ENCODE data around the gene TGFBRAP1. TPM values are rescaled to one million over a fixed set of nuclear protein-coding genes. Genes with fewer than 3 reads are reported as not detected.

TGFBRAP1 gene, protein sequence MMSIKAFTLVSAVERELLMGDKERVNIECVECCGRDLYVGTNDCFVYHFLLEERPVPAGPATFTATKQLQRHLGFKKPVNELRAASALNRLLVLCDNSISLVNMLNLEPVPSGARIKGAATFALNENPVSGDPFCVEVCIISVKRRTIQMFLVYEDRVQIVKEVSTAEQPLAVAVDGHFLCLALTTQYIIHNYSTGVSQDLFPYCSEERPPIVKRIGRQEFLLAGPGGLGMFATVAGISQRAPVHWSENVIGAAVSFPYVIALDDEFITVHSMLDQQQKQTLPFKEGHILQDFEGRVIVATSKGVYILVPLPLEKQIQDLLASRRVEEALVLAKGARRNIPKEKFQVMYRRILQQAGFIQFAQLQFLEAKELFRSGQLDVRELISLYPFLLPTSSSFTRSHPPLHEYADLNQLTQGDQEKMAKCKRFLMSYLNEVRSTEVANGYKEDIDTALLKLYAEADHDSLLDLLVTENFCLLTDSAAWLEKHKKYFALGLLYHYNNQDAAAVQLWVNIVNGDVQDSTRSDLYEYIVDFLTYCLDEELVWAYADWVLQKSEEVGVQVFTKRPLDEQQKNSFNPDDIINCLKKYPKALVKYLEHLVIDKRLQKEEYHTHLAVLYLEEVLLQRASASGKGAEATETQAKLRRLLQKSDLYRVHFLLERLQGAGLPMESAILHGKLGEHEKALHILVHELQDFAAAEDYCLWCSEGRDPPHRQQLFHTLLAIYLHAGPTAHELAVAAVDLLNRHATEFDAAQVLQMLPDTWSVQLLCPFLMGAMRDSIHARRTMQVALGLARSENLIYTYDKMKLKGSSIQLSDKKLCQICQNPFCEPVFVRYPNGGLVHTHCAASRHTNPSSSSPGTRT
- polyA plus RNA-seq, result 2.3 and 3.5 TPM in 2 replicates

DNA sequence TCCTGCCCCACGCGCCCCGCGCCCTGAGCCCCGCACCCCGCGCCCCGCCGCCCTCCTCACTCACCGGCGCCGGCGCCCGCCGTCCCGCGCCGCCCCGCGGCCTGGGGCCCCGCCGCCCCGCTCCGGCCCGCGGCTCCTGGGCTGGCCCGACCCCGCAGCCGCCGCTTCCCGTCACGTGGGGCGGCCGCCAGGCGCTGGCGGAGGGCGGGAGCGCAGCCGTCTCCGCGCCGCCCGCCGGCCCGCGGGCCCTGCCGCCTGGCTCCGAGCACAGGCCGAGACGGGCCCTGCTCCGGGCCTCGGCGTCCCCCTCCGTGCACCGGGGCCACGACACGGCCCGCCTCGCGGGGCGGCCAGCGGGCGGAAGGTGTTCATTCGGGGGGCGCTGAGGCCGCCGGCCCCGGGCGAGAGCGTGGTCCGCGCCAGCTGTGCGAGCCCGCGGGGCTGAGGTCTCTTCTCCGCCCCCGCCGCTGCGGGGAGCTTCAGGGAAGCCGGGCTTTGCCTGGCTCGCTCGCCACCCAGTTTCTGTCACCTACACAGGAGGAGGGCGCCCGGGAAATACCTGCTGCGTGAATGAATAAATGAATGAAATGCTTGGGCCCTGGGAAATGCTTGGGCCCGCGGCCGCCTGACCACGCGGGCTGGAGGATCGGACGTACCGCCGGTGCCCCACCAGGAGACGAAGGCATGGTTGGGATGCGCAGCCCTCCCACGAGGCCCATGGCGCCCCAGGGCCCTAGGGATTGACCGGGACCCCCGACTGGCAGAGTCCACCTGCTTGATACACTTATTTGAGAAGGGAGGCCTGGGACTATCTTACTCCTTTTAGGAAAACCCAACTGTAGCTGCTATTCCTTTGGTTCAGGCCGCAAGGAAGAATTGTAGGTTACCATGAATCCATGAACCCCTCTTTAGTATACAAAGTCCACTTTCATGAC lies at the start of gene TGFBRAP1:
Gene TGFBRAP1, minus strand, starts transcription at position 175 of the 935 bp plus-strand sequence. CDS start 21,434 bp downstream, outside the sequence.

DNA sequence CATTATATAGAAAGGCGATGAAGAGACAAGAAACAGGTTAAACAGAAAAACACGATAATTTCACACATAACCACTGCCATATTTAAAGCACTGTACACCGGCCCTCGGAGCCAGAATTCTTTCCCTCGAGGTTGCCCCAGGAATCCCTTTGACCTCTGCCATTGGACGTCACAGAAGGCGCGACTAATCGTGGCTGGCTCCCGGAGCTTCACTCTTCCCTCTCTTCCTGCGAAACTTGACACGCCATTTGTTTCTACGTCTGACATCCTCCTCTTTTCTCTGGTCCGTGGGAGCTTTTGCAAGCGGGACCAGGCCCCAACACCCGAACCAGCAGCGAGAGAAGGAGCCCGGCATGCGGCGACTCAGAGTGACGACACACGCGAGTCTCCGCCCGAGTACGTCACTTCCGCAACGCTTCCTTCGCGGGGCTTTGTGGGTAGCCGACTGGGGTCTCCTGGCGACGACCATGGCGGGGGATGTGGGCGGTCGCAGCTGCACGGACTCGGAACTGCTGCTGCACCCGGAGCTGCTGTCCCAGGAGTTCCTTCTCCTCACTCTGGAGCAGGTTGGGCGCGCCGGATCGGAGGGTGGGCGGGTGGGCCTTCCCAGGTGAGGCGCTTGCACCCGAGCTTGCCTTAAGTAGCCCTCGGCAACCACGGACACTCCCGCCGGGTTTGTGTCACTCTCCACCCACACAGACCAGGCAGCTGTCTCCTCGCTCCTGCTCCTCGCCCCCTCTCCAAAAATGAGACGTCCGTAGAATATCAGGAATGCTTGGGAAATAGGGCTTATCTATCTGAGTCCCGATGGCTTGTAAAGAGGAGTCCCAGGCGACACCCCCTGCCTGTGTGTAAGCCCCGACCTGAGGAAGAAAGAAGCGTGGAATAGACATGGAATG lies 7.8 kb upstream of the TGFBRAP1 start, which contains the start of gene C2orf49:
Gene C2orf49, plus strand, starts transcription at position 419 of the 898 bp plus-strand sequence. Its CDS starts 48 bp downstream, at position 467.

GRCh38 chr2:105241443-105241842 lies 88.1 kb downstream of the TGFBRAP1 start, which contains the start of gene GPR45:
Gene GPR45 (plus strand): TSS chr2:105241743. CDS start chr2:105241859, 116 bp downstream.

Other genes starting within 250 kb of the TGFBRAP1 start
- not detected in 2 replicates for gene GPR45, start 88.0 kb downstream of the TGFBRAP1 start, polyA plus RNA-seq
- 38.0 and 43.4 TPM in 2 replicates for gene C2orf49, start 7.8 kb upstream of the TGFBRAP1 start, polyA plus RNA-seq
- gene FHL2, start 69.3 kb upstream of the TGFBRAP1 start, polyA plus RNA-seq, result 25.2 TPM in 1 of 2 replicates, not detected in the other

Measured in Purkinje cell (primary cell).